MCF 10A (cell line): ENCODE data around the gene TTC19. TPM values are rescaled to one million over a fixed set of nuclear protein-coding genes. Genes with fewer than 3 reads are reported as not detected.

Source experiments
- Bru-seq: library from RNA; stranded (reverse); fragments of 400-500 nt; gene quantifications from one replicate; lab custom pipeline; 2021; lab: Mats Ljungman, UMichigan
- BruChase-seq, 2 experiments: library from RNA; stranded (reverse); fragments of 400-500 nt; gene quantifications; one replicate each; lab custom pipeline; 2021; lab: Mats Ljungman, UMichigan
- BruUV-seq: library from RNA; stranded (reverse); fragments of 400-500 nt; replicated peaks from 2 replicates; lab custom pipeline; 2021; lab: Mats Ljungman, UMichigan
- CTCF ChIA-PET: fragments of 300-600 bp; sonication (Branson Sonifier 250); formaldehyde crosslinking; extraction: SDS; loops from one replicate; lab custom pipeline; 2021; ENCODE audit warnings: antibody characterized with exemption, inconsistent platforms; lab: Yijun Ruan, JAX
- POLR2A ChIA-PET: fragments of 300-600, 350-650 bp; sonication (Branson Sonifier 250); formaldehyde crosslinking; extraction: SDS; loops from one replicate; lab custom pipeline; 2020; ENCODE audit warnings: antibody characterized with exemption, inconsistent platforms; lab: Yijun Ruan, JAX
- DNase-seq: peaks from one replicate; pipeline ENCODE4 v3.0.0-alpha.2; 2018; ENCODE audit not compliant: unreplicated experiment
- H3K27ac Mint-ChIP-seq: one replicate; pipeline ENCODE4 v1.8.0; 2022; ENCODE audit warnings: mild to moderate bottlenecking, low read depth, mixed read lengths; ENCODE audit not compliant: unreplicated experiment
- H3K27me3 Mint-ChIP-seq: one replicate; pipeline ENCODE4 v1.8.0; 2022; ENCODE audit warnings: mixed read lengths; ENCODE audit not compliant: insufficient read depth, unreplicated experiment
- H3K36me3 Mint-ChIP-seq: one replicate; pipeline ENCODE4 v1.8.0; 2022; ENCODE audit warnings: mild to moderate bottlenecking, moderate library complexity, mixed read lengths; ENCODE audit not compliant: insufficient read depth, unreplicated experiment
- H3K4me1 Mint-ChIP-seq: one replicate; pipeline ENCODE4 v1.8.0; 2022; ENCODE audit warnings: mixed read lengths; ENCODE audit not compliant: insufficient read depth, unreplicated experiment
- H3K4me3 Mint-ChIP-seq: one replicate; pipeline ENCODE4 v1.8.0; 2022; ENCODE audit warnings: mild to moderate bottlenecking, moderate library complexity, mixed read lengths; ENCODE audit not compliant: unreplicated experiment
- H3K9me3 Mint-ChIP-seq: one replicate; pipeline ENCODE4 v1.8.0; 2022; ENCODE audit warnings: mixed read lengths; ENCODE audit not compliant: unreplicated experiment
- CTCF ChIP-seq: fragments of 200-600 bp; IDR thresholded peaks from one replicate; pipeline ENCODE4 v1.8.0; 2022; ENCODE audit warnings: antibody characterized with exemption, mild to moderate bottlenecking; ENCODE audit not compliant: unreplicated experiment
- intact Hi-C: fragments of 100-400 bp; cut with micrococcal nuclease; formaldehyde crosslinking; loops from 2 replicates; pipeline ENCODE4 v1.14.1; 2022
- long read RNA-seq: library from polyadenylated mRNA; stranded (forward); transcript quantifications from one replicate; pipeline ENCODE4 v2.0.0, GENCODE V29; 2022
- total RNA-seq: library from RNA; stranded (reverse); gene quantifications from 2 replicates; pipeline ENCODE4 v1.2.3, GENCODE V29; 2022

Gene TTC19
- total RNA-seq = 46.7 and 49.5 TPM in 2 replicates
- Bru-seq, nascent RNA = percentile 95 among the genes with signal in this experiment
- percentile 88 among the genes with signal in this experiment for BruChase-seq, experiment 1, labeled RNA remaining after a 6-hour chase
- BruChase-seq, experiment 2, labeled RNA remaining after a 2-hour chase = percentile 96 among the genes with signal in this experiment
- long read RNA-seq, transcript TTC19-206 (10 exons, 2,591 nt) = minor isoform, 7 of 160 reads
- long read RNA-seq, transcript TTC19-201 (10 exons, 3,002 nt) = major isoform, 112 of 160 reads
- long read RNA-seq, partial matches to known transcripts = 15 of 160 reads
- long read RNA-seq, other reads (novel, unspliced or antisense) = 26 of 160 reads

GRCh38 chr17:15999141-15999973 is at the start of gene TTC19, which contains the start of gene ZSWIM7:
TTC19 (plus strand) TSS chr17:15999824; CDS start chr17:15999849, 25 bp downstream.
ZSWIM7 (minus strand) TSS chr17:15999704; CDS start chr17:15999594, 110 bp downstream.
- Mint-ChIP-seq H3K9me3 (peaks cover 7% of the 10 kb centered on the region), H3K27ac (peak within 1 kb of the TSS; percentile 93), H3K36me3 (peaks cover 48% of the 10 kb centered on the region), H3K27me3 (no peaks in the 10 kb centered on the region), H3K4me1 (peaks cover 15% of the 10 kb centered on the region), H3K4me3 (peak within 1 kb of the TSS; percentile 82)
- no peak for TF ChIP-seq CTCF
- ChIA-PET POLR2A (interaction anchor here (0.6 to 9.1 kb wide), 28 partner anchors 8 to 529 kb away, joined by 3 to 134 read pairs (median 4); partner anchors contain the start of genes ADORA2B, NCOR1 and PIGL), CTCF (interaction anchor here (0.6 to 5.9 kb wide), 11 partner anchors 24 to 706 kb away, joined by 3 to 40 read pairs (median 4); partner anchors contain the start of gene ADORA2B)
- intact Hi-C loops = loop anchor here (2.0 kb wide), 2 partner anchors 41 to 151 kb away; no protein-coding TSS in a partner anchor
- TSS peak; percentile 56 for BruUV-seq
- peak; percentile 95 for DNase-seq

- no TSS peak for BruUV-seq
- CTCF ChIA-PET = interaction anchor here (0.6 kb wide), 1 partner anchor 55 kb away, joined by 3 read pairs; no protein-coding TSS in a partner anchor
These were observed 48.1 kb upstream of the TTC19 start for GRCh38 chr17:15951368-15952047.

GRCh38 chr17:15952048-15952532 is 47.5 kb upstream of the TTC19 start:
- TF ChIP-seq CTCF = no peak
- CTCF ChIA-PET = interaction anchor here (0.6 to 1.2 kb wide), 2 partner anchors 49 to 54 kb away, joined by 3 read pairs; no protein-coding TSS in a partner anchor
- H3K27ac Mint-ChIP-seq = no peak overlapping the region
- intact Hi-C loops = no loop called here
- no peaks in the 10 kb centered on the region for H3K9me3 Mint-ChIP-seq
- DNase-seq = no peak
- H3K36me3 Mint-ChIP-seq = peaks cover 24% of the 10 kb centered on the region
- POLR2A ChIA-PET = no interaction called here
- no TSS peak for BruUV-seq
- peaks cover 26% of the 10 kb centered on the region for H3K4me1 Mint-ChIP-seq
- no peaks in the 10 kb centered on the region for H3K27me3 Mint-ChIP-seq
- no peak overlapping the region for H3K4me3 Mint-ChIP-seq

More at GRCh38 chr17:15951368-15952047, 48.1 kb upstream of the TTC19 start:
- H3K4me1 Mint-ChIP-seq = peaks cover 26% of the 10 kb centered on the region
- intact Hi-C loops = no loop called here
- H3K9me3 Mint-ChIP-seq = no peaks in the 10 kb centered on the region
- H3K27ac Mint-ChIP-seq = peak overlapping the region; percentile 39
- peaks cover 26% of the 10 kb centered on the region for H3K36me3 Mint-ChIP-seq
- DNase-seq = no peak
- no peaks in the 10 kb centered on the region for H3K27me3 Mint-ChIP-seq
- POLR2A ChIA-PET = interaction anchor here (7.6 kb wide), 1 partner anchor 46 kb away, joined by 134 read pairs; the partner anchor contains the start of genes TTC19 and ZSWIM7
- no peak for TF ChIP-seq CTCF
- H3K4me3 Mint-ChIP-seq = no peak overlapping the region
